Right lobe of liver (tissue), 6 donors: ENCODE results near the gene ZXDC. TPM values are rescaled to one million over a fixed set of nuclear protein-coding genes. Genes with fewer than 3 reads are reported as not detected.
A peak's percentile ranks its signal among the peaks of the same experiment; 100 is the strongest.

ENCODE experiments used
- ATAC-seq, 4 donors: fragments of 200-7000 bp; cut with Tn5 transposase; one replicate each; pipeline ENCODE4 v1.9.1; 2020; ENCODE audit warnings: mild to moderate bottlenecking in 4 of 4, moderate library complexity in 4 of 4
- DNase-seq, 3 donors: peaks; one replicate each; pipeline ENCODE4 v3.0.0-alpha.2; 2020
- H3K27ac ChIP-seq, 3 donors: fragments of 200-600 bp; one replicate each; pipeline ENCODE4 v1.8.0; 2022
- H3K27me3 ChIP-seq, 2 donors: fragments of 200-600 bp; one replicate each; pipeline ENCODE4 v1.8.0; 2022
- H3K36me3 ChIP-seq, 4 donors: fragments of 200-600 bp; sonication (generic) in 1 of 4; one replicate each; pipeline versions ENCODE4 v1.5.1 to v1.8.0; 2017 to 2022; ENCODE audit warnings: control low read depth in 1 of 4
- H3K4me1 ChIP-seq, 4 donors: fragments of 200-600 bp; sonication (generic) in 1 of 4; one replicate each; pipeline versions ENCODE4 v1.5.1 to v1.8.0; 2017 to 2022; ENCODE audit warnings: control low read depth in 1 of 4
- H3K4me3 ChIP-seq, 3 donors: fragments of 200-600 bp; one replicate each; pipeline ENCODE4 v1.8.0; 2022
- H3K9me3 ChIP-seq, 4 donors: fragments of 200-600 bp; sonication (generic) in 1 of 4; one replicate each; pipeline versions ENCODE4 v1.5.1 to v1.8.0; 2017 to 2022; ENCODE audit warnings: control low read depth in 1 of 4
- POLR2A ChIP-seq: fragments of 450-650 bp; IDR thresholded peaks from one replicate; pipeline ENCODE4 v1.6.1; 2017; ENCODE audit warnings: antibody characterized with exemption, mild to moderate bottlenecking
- WGBS: methylation state at CpG from one replicate; pipeline ENCODE4 v1.1.6; 2018; ENCODE audit warnings: low coverage, low lambda C conversion rate; ENCODE audit not compliant: insufficient coverage; ENCODE audit errors: missing lambda C conversion rate; 5-methylcytosine and 5-hydroxymethylcytosine counted together
- intact Hi-C, 2 donors: fragments of 100-400 bp; cut with DNase I; formaldehyde crosslinking; loops; one replicate each; pipeline versions ENCODE4 v1.11.2 to v1.14.1; 2022
- total RNA-seq, 6 experiments: library from RNA; depleted of rRNA in 2 of 6; stranded (reverse); fragments of >200 nt in 2 of 6; fragmentation: NEBNext Ultra II Directional in 3 of 6; extraction: Animal tissue kit (Norgen Biotek cat#: 25700) in 3 of 6; gene quantifications; one replicate each; pipeline versions ENCODE4 v1.1.0 to v1.2.4, GENCODE V29; 2016 to 2023
- TF ChIP-seq, protein P1 (sequence below), 4 donors: fragments of 200-600 bp in 3 of 4; fragments of 450-650 bp in 1 of 4; IDR thresholded peaks; one replicate each; pipeline versions ENCODE4 v1.5.1 to v1.8.0; 2016 to 2022; ENCODE audit warnings: antibody characterized with exemption in 4 of 4, mild to moderate bottlenecking in 2 of 4
- donor health status: DM: no; HTN: yes; CAD: no.
- donor health status: DM: no; HTN: no; CAD: no.
- donor health status: DM: no; HTN: no; CAD: no.
- donor health status: DM: no; HTN: yes; CAD: no.
- donor health status: DM: no; HTN: yes; CAD: no.

Gene ZXDC
- total RNA-seq, 6 experiments from 2014 or later = 16.4 to 30.2 (median 24.0) TPM

DNA sequence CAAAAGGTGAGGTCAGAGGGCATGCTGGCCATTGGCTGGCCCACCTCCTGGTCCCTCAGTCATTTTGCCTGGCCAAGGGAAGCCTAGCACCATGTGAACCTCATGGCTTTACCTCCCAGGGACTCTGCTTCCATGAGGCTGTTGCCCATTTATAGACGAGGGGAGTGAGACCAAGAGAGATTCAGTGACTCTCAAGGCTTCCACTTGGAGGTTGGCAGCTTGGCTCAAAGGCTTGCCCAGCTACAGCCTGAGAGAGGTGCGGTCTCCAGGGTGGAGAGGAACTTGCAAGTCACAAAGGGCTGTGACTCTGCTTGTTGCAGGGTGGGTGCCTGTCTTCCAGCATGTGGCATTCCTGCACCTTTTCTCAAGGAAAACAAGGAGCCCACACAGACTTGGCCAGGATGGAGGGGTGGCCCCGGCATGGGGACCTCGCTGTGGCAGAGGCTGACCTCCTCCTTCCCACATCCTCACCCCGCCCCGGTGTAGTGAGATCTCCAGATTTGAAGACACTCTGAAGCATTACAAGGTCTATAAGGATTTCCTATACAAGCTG is 56.5 kb downstream of the ZXDC start:
- Histone ChIP-seq H3K27me3 (no peaks in the 10 kb centered on the region), H3K27ac (no peak overlapping the region), H3K4me1 (no peaks in the 10 kb centered on the region), H3K4me3 (no peak overlapping the region), H3K9me3 (no peaks in the 10 kb centered on the region), H3K36me3 (no peaks in the 10 kb centered on the region)
- TF ChIP-seq, protein P1, sequence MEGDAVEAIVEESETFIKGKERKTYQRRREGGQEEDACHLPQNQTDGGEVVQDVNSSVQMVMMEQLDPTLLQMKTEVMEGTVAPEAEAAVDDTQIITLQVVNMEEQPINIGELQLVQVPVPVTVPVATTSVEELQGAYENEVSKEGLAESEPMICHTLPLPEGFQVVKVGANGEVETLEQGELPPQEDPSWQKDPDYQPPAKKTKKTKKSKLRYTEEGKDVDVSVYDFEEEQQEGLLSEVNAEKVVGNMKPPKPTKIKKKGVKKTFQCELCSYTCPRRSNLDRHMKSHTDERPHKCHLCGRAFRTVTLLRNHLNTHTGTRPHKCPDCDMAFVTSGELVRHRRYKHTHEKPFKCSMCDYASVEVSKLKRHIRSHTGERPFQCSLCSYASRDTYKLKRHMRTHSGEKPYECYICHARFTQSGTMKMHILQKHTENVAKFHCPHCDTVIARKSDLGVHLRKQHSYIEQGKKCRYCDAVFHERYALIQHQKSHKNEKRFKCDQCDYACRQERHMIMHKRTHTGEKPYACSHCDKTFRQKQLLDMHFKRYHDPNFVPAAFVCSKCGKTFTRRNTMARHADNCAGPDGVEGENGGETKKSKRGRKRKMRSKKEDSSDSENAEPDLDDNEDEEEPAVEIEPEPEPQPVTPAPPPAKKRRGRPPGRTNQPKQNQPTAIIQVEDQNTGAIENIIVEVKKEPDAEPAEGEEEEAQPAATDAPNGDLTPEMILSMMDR (IDR thresholded peaks at IDR 0.05) = no peak
- no peak for TF ChIP-seq POLR2A
- ATAC-seq (no peak), DNase-seq (no peak)
- 67% methylated on average over 2 of the region's 6 CpGs for WGBS
- intact Hi-C loops = no loop called here

DNA sequence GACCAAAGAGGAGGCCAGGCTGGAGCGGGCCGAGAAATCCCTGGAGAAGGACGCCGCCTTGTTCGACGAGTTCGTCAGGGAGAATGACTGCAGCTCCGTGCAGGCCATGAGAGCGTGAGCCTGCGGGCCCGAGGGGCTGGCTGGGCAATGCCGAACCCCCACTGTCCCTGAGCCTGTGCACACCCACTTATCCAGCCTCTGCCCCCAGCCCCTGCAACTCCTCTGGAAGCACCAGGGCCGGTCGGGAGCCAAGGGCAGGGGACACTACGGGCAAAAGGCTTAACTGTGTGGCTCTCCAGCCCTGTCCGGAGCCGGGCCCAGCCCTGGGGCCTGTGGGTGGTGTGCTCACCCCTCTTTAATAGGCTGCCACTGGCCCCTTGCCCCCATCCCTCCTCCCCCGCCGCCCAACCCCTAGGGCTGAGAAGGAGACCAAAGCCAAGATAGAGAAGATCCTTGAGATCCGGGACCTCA is 57.0 kb downstream of the ZXDC start:
- Histone ChIP-seq H3K27ac (no peak overlapping the region), H3K4me1 (no peaks in the 10 kb centered on the region), H3K27me3 (no peaks in the 10 kb centered on the region), H3K4me3 (no peak overlapping the region), H3K9me3 (no peaks in the 10 kb centered on the region), H3K36me3 (no peaks in the 10 kb centered on the region)
- no peak for ATAC-seq
- TF ChIP-seq, protein P1 (IDR thresholded peaks at IDR 0.05) = no peak
- no peak for TF ChIP-seq POLR2A
- peak in 1 of 3 donors; percentile 54 for DNase-seq
- intact Hi-C loops = no loop called here
- 74% methylated on average over 6 of the region's 20 CpGs for WGBS

DNA sequence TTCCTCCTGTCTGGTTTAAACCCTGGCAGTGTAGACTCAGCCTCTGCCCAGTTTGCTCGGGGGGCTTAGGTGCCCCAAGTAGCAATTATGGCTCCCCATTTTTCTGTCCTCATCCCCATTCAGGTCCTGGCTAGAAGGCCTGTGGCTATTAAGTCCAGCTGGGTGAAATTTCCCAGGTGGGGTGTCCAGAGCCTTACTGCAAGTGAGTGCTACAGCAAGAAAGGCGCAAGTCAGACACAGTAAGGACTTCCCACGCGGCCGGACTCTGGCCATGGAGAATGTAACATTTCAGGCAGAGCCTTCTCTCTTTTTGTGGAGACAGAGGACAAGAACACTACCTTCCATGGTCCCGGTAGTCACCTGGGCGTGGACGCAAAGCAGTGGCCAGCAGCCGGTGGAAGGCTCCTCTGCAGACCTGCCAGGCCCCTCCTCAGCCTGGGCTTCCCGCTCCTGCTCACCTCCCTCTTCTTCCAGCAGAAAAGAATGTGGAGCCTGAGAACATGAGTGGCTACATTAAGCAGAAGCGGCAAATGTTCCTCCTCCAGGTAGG is 57.6 kb downstream of the ZXDC start:
- ATAC-seq (no peak), DNase-seq (no peak)
- no peaks in the 10 kb centered on the region for H3K36me3 ChIP-seq
- H3K4me1 ChIP-seq = no peaks in the 10 kb centered on the region
- intact Hi-C loops = no loop called here
- no peaks in the 10 kb centered on the region for H3K9me3 ChIP-seq
- H3K27me3 ChIP-seq = no peaks in the 10 kb centered on the region
- no peak overlapping the region for H3K4me3 ChIP-seq
- WGBS = 89% methylated on average over 3 of the region's 11 CpGs
- no peak overlapping the region for H3K27ac ChIP-seq
- TF ChIP-seq, protein P1 (IDR thresholded peaks at IDR 0.05) = no peak
- no peak for TF ChIP-seq POLR2A

DNA sequence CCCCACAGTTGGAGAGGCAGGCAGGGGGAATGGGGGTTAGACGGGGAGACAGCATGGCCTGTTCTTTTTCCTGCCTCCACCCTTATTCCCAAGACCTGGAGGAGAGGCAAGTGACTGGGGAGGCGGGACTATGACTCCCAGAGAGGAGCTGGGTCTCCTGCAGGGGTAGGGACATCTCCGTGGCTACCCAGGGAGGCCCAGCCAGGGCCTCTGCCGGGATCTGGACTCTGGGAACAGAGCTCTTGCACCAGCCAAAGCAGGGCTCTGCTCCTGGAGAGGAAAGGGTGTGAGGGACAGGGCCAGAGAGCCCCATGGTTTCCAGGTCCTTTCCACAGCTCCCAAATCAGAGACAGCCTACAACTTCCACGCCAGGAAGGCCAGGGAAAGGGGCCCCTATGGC is 58.2 kb downstream of the ZXDC start:
- Histone ChIP-seq H3K27me3 (no peaks in the 10 kb centered on the region), H3K27ac (no peak overlapping the region), H3K4me3 (no peak overlapping the region), H3K9me3 (no peaks in the 10 kb centered on the region), H3K36me3 (no peaks in the 10 kb centered on the region), H3K4me1 (no peaks in the 10 kb centered on the region)
- 40% methylated on average over 1 of the region's 5 CpGs for WGBS
- intact Hi-C loops = no loop called here
- TF ChIP-seq, protein P1 (IDR thresholded peaks at IDR 0.05) = no peak
- TF ChIP-seq POLR2A = no peak
- ATAC-seq = no peak
- no peak for DNase-seq
